PC-3 (cell line): ENCODE measurements around the gene CCSER1. TPM values are rescaled to one million over a fixed set of nuclear protein-coding genes. Genes with fewer than 3 reads are reported as not detected.

Experiments used
- ATAC-seq: fragments of 200-7000 bp; cut with Tn5 transposase; 2 replicates; pipeline ENCODE4 v1.9.1; 2020; ENCODE audit warnings: mild to moderate bottlenecking, moderate library complexity
- BruUV-seq: library from RNA; stranded (reverse); fragments of 400-500 nt; replicated peaks from 2 replicates; lab custom pipeline; 2021; lab: Mats Ljungman, UMichigan
- CTCF ChIA-PET: fragments of 300-600 bp; sonication (Branson Sonifier 250); formaldehyde crosslinking; loops from one replicate; lab custom pipeline; 2022; ENCODE audit warnings: antibody characterized with exemption; lab: Charles Lee
- POLR2A ChIA-PET: fragments of 300-600 bp; sonication (Branson Sonifier 250); formaldehyde crosslinking; loops from one replicate; lab custom pipeline; 2022; ENCODE audit warnings: antibody characterized with exemption; ENCODE audit not compliant: unreplicated experiment; lab: Charles Lee
- DNase-seq: peaks from one replicate; pipeline ENCODE4 v3.0.0-alpha.2; 2015
- H2AFZ ChIP-seq: fragments of 300-600 bp; sonication (generic); 2 replicates; pipeline ENCODE4 v1.6.0; 2016; ENCODE audit warnings: antibody characterized with exemption, low read length
- H3F3A ChIP-seq: fragments of 300-600 bp; sonication (generic); one replicate; pipeline ENCODE4 v1.6.0; 2017; ENCODE audit warnings: antibody characterized with exemption, low read length, control low read depth, mild to moderate bottlenecking; ENCODE audit not compliant: unreplicated experiment
- H3K27ac ChIP-seq: fragments of 300-600 bp; sonication (generic); 2 replicates; pipeline ENCODE4 v1.5.1; 2016; ENCODE audit warnings: mild to moderate bottlenecking, low read length
- H3K27me3 ChIP-seq: fragments of 300-600 bp; sonication (generic); 2 replicates; pipeline ENCODE4 v1.6.1; 2016; ENCODE audit warnings: low read length, mixed read lengths
- H3K36me3 ChIP-seq: fragments of 300-600 bp; sonication (generic); 2 replicates; pipeline ENCODE4 v1.6.1; 2016; ENCODE audit warnings: low read depth, mixed run types, low read length, mixed read lengths
- H3K4me1 ChIP-seq: fragments of 300-600 bp; sonication (generic); 2 replicates; pipeline ENCODE4 v1.5.1; 2016; ENCODE audit warnings: low read length; ENCODE audit not compliant: insufficient read depth
- H3K4me2 ChIP-seq: fragments of 300-600 bp; sonication (generic); 2 replicates; pipeline ENCODE4 v1.6.0; 2016; ENCODE audit warnings: low read length
- H3K4me3 ChIP-seq: fragments of 300-600 bp; sonication (generic); 2 replicates; pipeline ENCODE4 v1.5.1; 2016; ENCODE audit warnings: mild to moderate bottlenecking, low read length, mixed read lengths
- H3K79me2 ChIP-seq: fragments of 300-600 bp; sonication (generic); 2 replicates; pipeline ENCODE4 v1.6.1; 2017; ENCODE audit warnings: low read length, mixed read lengths
- H3K9ac ChIP-seq: fragments of 300-600 bp; sonication (generic); 2 replicates; pipeline ENCODE4 v1.6.0; 2016; ENCODE audit warnings: mild to moderate bottlenecking, low read length
- H3K9me2 ChIP-seq: fragments of 300-600 bp; sonication (generic); replicated peaks from 2 replicates; pipeline ENCODE4 v1.6.1; 2016; ENCODE audit warnings: mixed run types, low read length, mixed read lengths
- H3K9me3 ChIP-seq: fragments of 300-600 bp; sonication (generic); 2 replicates; pipeline ENCODE4 v1.6.1; 2016; ENCODE audit warnings: low read length, mixed read lengths
- H4K20me1 ChIP-seq: fragments of 300-600 bp; sonication (generic); 2 replicates; pipeline ENCODE4 v1.6.1; 2016; ENCODE audit warnings: low read length, mixed read lengths
- EZH2 ChIP-seq: fragments of 300-600 bp; sonication (generic); IDR thresholded peaks from one replicate; pipeline ENCODE4 v1.6.1; 2017; ENCODE audit warnings: antibody characterized with exemption, mild to moderate bottlenecking, low read length; ENCODE audit not compliant: unreplicated experiment
- EZH2phosphoT487 ChIP-seq: fragments of 300-600 bp; sonication (generic); IDR thresholded peaks from 2 replicates; pipeline ENCODE4 v1.6.1; 2018; ENCODE audit warnings: mild to moderate bottlenecking, antibody characterized with exemption, low read length, borderline replicate concordance
- intact Hi-C: fragments of 100-400 bp; cut with micrococcal nuclease; formaldehyde crosslinking; loops from 2 replicates; pipeline ENCODE4 v1.9.0; 2023
- total RNA-seq: library from RNA; depleted of rRNA; stranded (reverse); fragments of >200 nt; gene quantifications from 2 replicates; pipeline ENCODE4 v1.2.3, GENCODE V29; 2014
- TF ChIP-seq, protein P1 (sequence below): fragments of 300-600 bp; sonication (generic); conservative IDR thresholded peaks from 2 replicates; pipeline ENCODE4 v1.5.1; 2017; ENCODE audit warnings: antibody characterized with exemption, low read depth, mild to moderate bottlenecking, low read length

Gene CCSER1
- total RNA-seq, 1 experiment from 2014 or later, result 6.0 TPM

DNA sequence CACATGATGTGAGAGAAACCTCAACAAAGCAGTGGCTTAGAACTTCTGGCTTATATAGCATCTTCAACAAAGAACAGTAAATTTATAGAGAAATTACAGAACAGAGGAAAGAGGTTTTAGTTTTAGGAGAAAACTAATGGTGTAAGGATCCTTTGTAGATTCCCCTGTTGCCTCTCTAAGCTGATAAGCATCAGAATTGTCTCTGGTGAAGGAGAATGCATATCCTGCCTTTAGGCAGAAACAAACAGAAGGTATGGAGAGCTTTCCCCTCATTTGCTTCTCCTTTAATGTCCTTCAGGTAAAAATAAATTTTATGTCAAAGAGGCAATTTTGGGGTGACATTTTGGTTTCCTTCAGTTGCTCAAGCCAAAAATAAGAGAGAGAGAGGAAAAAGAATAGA is 625.9 kb downstream of the CCSER1 start:
- Histone ChIP-seq H3K4me1 (peaks cover 13% of the 10 kb centered on the region), H3K9ac (no peak overlapping the region), H2AFZ (no peak overlapping the region), H3K9me3 (no peaks in the 10 kb centered on the region), H3K27me3 (no peaks in the 10 kb centered on the region), H3F3A (no peaks in the 10 kb centered on the region), H4K20me1 (no peaks in the 10 kb centered on the region), H3K9me2 (no peaks in the 10 kb centered on the region), H3K4me3 (no peak overlapping the region), H3K4me2 (0 out of 2 replicates have a peak overlapping the region, but pooled peaks have one; percentile 2), H3K36me3 (no peaks in the 10 kb centered on the region), H3K27ac (no peak overlapping the region), H3K79me2 (no peaks in the 10 kb centered on the region)
- no peak for DNase-seq
- no TSS peak for BruUV-seq
- no peak for TF ChIP-seq EZH2phosphoT487
- TF ChIP-seq, protein P1, sequence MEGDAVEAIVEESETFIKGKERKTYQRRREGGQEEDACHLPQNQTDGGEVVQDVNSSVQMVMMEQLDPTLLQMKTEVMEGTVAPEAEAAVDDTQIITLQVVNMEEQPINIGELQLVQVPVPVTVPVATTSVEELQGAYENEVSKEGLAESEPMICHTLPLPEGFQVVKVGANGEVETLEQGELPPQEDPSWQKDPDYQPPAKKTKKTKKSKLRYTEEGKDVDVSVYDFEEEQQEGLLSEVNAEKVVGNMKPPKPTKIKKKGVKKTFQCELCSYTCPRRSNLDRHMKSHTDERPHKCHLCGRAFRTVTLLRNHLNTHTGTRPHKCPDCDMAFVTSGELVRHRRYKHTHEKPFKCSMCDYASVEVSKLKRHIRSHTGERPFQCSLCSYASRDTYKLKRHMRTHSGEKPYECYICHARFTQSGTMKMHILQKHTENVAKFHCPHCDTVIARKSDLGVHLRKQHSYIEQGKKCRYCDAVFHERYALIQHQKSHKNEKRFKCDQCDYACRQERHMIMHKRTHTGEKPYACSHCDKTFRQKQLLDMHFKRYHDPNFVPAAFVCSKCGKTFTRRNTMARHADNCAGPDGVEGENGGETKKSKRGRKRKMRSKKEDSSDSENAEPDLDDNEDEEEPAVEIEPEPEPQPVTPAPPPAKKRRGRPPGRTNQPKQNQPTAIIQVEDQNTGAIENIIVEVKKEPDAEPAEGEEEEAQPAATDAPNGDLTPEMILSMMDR, result no peak
- TF ChIP-seq EZH2, result no peak
- intact Hi-C loops, result loop anchor here (10.0 kb wide), 1 partner anchor 202 kb away; no protein-coding TSS in a partner anchor
- no peak for ATAC-seq
- ChIA-PET POLR2A (no interaction called here), CTCF (no interaction called here)

- no peaks in the 10 kb centered on the region for H3K27me3 ChIP-seq
Measured at GRCh38 chr4:90757534-90758060, 630.4 kb downstream of the CCSER1 start.

GRCh38 chr4:90760059-90760458 is 632.9 kb downstream of the CCSER1 start:
- Histone ChIP-seq H3K27ac (no peak overlapping the region), H3F3A (no peaks in the 10 kb centered on the region), H3K4me3 (no peak overlapping the region), H2AFZ (no peak overlapping the region), H3K9me3 (no peaks in the 10 kb centered on the region), H4K20me1 (no peaks in the 10 kb centered on the region), H3K9ac (no peak overlapping the region), H3K4me2 (no peak overlapping the region), H3K9me2 (no peaks in the 10 kb centered on the region), H3K79me2 (no peaks in the 10 kb centered on the region), H3K4me1 (no peaks in the 10 kb centered on the region), H3K27me3 (no peaks in the 10 kb centered on the region), H3K36me3 (no peaks in the 10 kb centered on the region)
- intact Hi-C loops, result no loop called here
- DNase-seq, result no peak
- no peak for ATAC-seq
- BruUV-seq, result no TSS peak
- ChIA-PET POLR2A (no interaction called here), CTCF (no interaction called here)
- TF ChIP-seq EZH2phosphoT487 (no peak), EZH2 (no peak)
- TF ChIP-seq, protein P1, result no peak

More at GRCh38 chr4:90757534-90758060, 630.4 kb downstream of the CCSER1 start:
- no peaks in the 10 kb centered on the region for H4K20me1 ChIP-seq
- no peaks in the 10 kb centered on the region for H3K9me2 ChIP-seq
- no peaks in the 10 kb centered on the region for H3K9me3 ChIP-seq
- no peaks in the 10 kb centered on the region for H3F3A ChIP-seq
- H2AFZ ChIP-seq, result no peak overlapping the region
- ATAC-seq (no peak), DNase-seq (no peak)
- H3K27ac ChIP-seq, result no peak overlapping the region
- H3K36me3 ChIP-seq, result no peaks in the 10 kb centered on the region
- H3K9ac ChIP-seq, result no peak overlapping the region
- no peaks in the 10 kb centered on the region for H3K79me2 ChIP-seq
- BruUV-seq, result no TSS peak
- TF ChIP-seq EZH2 (no peak), EZH2phosphoT487 (no peak)
- TF ChIP-seq, protein P1, result no peak
- H3K4me3 ChIP-seq, result no peak overlapping the region
- H3K4me1 ChIP-seq, result peaks cover 6% of the 10 kb centered on the region
- H3K4me2 ChIP-seq, result no peak overlapping the region
- CTCF ChIA-PET, result no interaction called here
- POLR2A ChIA-PET, result no interaction called here
- intact Hi-C loops, result loop anchor here (10.0 kb wide), 1 partner anchor 197 kb away; no protein-coding TSS in a partner anchor
